Glutamatergic neuron (in vitro differentiated cells): ENCODE results near the gene HK1. TPM values are rescaled to one million over a fixed set of nuclear protein-coding genes. Genes with fewer than 3 reads are reported as not detected.

ENCODE experiments used
- DNase-seq: peaks from one replicate; pipeline ENCODE4 v3.0.0; 2022
- H3K27ac Mint-ChIP-seq: one replicate; pipeline ENCODE4 v1.8.0; 2020; ENCODE audit warnings: mild to moderate bottlenecking, mixed read lengths, inconsistent platforms; ENCODE audit not compliant: unreplicated experiment
- H3K27me3 Mint-ChIP-seq: one replicate; pipeline ENCODE4 v1.8.0; 2020; ENCODE audit warnings: mild to moderate bottlenecking, moderate library complexity, mixed read lengths, inconsistent platforms; ENCODE audit not compliant: unreplicated experiment
- H3K36me3 Mint-ChIP-seq: one replicate; pipeline ENCODE4 v1.8.0; 2020; ENCODE audit warnings: mild to moderate bottlenecking, mixed read lengths, inconsistent platforms; ENCODE audit not compliant: unreplicated experiment
- H3K4me1 Mint-ChIP-seq: one replicate; pipeline ENCODE4 v1.8.0; 2020; ENCODE audit warnings: mild to moderate bottlenecking, low read depth, mixed read lengths, inconsistent platforms; ENCODE audit not compliant: unreplicated experiment
- H3K4me3 Mint-ChIP-seq: one replicate; pipeline ENCODE4 v1.8.0; 2020; ENCODE audit warnings: mild to moderate bottlenecking, mixed read lengths, inconsistent platforms; ENCODE audit not compliant: unreplicated experiment
- H3K9me3 Mint-ChIP-seq: one replicate; pipeline ENCODE4 v1.8.0; 2020; ENCODE audit warnings: mild to moderate bottlenecking, moderate library complexity, mixed read lengths, inconsistent platforms; ENCODE audit not compliant: unreplicated experiment
- total RNA-seq: library from RNA; stranded (reverse); fragmentation: NEBNext Ultra II Directional; extraction: Animal tissue kit (Norgen Biotek cat#: 25700); gene quantifications from one replicate; pipeline ENCODE4 v1.2.1, GENCODE V29; 2021; ENCODE audit not compliant: unreplicated experiment
- TF ChIP-seq, protein P1 (sequence below): fragments of 200-600 bp; sonication (generic); IDR thresholded peaks from one replicate; pipeline ENCODE4 v1.5.0; 2021; ENCODE audit not compliant: partially characterized antibody, unreplicated experiment

Gene HK1
- total RNA-seq, 1 donor from 2014 or later, result 240 TPM

DNA sequence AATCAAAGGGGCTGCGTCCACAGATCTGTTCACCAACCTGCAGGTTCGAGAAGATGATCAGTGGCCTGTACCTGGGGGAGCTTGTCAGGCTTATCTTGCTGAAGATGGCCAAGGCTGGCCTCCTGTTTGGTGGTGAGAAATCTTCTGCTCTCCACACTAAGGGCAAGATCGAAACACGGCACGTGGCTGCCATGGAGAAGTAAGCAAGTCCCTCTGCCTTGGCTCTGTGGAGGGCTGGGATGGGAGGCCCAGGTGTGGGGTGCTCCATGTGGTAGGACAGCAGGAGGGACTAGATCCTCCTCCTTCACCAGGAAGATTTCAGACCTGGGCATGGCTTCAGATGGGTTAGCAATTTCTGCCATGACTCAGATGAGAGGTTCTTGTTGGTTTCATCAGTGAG, 32.3 kb upstream of the HK1 start:
- Mint-ChIP-seq H3K27me3 (peaks cover 8% of the 10 kb centered on the region), H3K27ac (no peak overlapping the region), H3K4me1 (peaks cover 10% of the 10 kb centered on the region), H3K9me3 (peaks cover 4% of the 10 kb centered on the region), H3K4me3 (no peak overlapping the region), H3K36me3 (no peaks in the 10 kb centered on the region)
- TF ChIP-seq, protein P1, sequence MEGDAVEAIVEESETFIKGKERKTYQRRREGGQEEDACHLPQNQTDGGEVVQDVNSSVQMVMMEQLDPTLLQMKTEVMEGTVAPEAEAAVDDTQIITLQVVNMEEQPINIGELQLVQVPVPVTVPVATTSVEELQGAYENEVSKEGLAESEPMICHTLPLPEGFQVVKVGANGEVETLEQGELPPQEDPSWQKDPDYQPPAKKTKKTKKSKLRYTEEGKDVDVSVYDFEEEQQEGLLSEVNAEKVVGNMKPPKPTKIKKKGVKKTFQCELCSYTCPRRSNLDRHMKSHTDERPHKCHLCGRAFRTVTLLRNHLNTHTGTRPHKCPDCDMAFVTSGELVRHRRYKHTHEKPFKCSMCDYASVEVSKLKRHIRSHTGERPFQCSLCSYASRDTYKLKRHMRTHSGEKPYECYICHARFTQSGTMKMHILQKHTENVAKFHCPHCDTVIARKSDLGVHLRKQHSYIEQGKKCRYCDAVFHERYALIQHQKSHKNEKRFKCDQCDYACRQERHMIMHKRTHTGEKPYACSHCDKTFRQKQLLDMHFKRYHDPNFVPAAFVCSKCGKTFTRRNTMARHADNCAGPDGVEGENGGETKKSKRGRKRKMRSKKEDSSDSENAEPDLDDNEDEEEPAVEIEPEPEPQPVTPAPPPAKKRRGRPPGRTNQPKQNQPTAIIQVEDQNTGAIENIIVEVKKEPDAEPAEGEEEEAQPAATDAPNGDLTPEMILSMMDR, result no peak
- no peak for DNase-seq

DNA sequence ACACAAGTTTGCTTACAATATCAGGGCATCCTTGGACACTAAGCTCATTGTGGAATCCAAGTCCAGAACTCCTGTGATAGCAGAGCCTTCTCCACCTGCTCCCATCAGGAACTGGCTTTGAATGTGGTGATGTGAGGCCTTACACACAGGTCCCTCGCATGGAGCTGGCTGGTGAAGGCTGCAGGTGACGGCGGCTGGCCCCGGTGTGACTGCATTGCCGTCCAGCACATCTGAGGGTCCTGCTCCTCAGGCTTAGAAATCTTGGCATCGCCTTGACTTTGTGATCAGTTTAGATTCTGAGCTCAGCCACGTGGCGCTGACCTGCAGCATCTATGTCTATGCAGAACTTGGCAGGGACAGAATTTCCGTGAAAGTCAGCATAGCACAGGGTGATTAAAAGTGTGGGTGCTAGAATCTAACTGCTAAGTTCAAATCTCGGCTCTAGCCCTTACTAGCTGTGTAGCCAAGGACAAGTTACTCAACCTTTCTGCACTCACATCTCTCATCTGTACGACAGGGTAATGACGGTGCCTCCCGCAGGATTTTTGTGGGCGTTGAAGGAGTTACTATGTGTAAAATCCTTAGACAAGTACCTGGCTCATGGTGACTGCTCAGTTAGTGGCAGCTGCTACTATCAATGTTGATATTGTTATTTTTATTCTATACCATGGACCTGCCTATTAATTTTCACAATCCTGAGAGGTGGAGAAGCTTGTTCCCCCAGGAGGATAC, 31.5 kb upstream of the HK1 start:
- peaks cover 6% of the 10 kb centered on the region for H3K27me3 Mint-ChIP-seq
- H3K9me3 Mint-ChIP-seq, result peaks cover 2% of the 10 kb centered on the region
- no peaks in the 10 kb centered on the region for H3K36me3 Mint-ChIP-seq
- DNase-seq, result no peak
- peaks cover 9% of the 10 kb centered on the region for H3K4me1 Mint-ChIP-seq
- H3K27ac Mint-ChIP-seq, result no peak overlapping the region
- TF ChIP-seq, protein P1, result no peak
- no peak overlapping the region for H3K4me3 Mint-ChIP-seq

DNA sequence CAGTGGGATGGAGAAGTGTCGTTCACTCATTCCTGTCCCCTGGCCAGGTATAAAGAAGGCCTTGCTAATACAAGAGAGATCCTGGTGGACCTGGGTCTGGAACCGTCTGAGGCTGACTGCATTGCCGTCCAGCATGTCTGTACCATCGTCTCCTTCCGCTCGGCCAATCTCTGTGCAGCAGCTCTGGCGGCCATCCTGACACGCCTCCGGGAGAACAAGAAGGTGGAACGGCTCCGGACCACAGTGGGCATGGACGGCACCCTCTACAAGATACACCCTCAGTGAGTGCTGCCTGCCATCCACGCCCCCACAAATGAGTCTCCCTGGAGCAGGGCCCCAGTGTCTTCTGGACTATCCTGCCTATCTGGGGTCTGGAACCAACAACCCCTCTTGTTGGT, 31.0 kb upstream of the HK1 start:
- Mint-ChIP-seq H3K9me3 (peaks cover 2% of the 10 kb centered on the region), H3K4me1 (peaks cover 9% of the 10 kb centered on the region), H3K36me3 (no peaks in the 10 kb centered on the region), H3K27me3 (peaks cover 6% of the 10 kb centered on the region), H3K27ac (no peak overlapping the region), H3K4me3 (no peak overlapping the region)
- TF ChIP-seq, protein P1, result no peak
- no peak for DNase-seq

DNA sequence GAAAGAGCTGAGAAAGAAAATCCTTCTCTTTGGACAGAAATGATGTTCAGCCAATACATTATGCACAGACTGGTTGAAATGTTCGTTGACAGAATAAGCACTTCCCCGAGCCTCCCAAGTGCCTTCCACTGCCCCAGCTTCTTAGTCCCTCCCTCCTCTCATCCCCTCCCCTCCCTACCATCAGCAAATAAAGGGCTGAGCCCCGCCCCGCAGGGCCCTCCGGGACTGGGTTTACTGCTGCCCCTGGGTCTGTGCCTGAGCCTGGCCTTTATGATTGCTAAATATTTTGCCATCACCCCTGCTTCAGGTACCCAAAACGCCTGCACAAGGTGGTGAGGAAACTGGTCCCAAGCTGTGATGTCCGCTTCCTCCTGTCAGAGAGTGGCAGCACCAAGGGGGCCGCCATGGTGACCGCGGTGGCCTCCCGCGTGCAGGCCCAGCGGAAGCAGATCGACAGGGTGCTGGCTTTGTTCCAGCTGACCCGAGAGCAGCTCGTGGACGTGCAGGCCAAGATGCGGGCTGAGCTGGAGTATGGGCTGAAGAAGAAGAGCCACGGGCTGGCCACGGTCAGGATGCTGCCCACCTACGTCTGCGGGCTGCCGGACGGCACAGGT, 30.1 kb upstream of the HK1 start:
- Mint-ChIP-seq H3K27me3 (peaks cover 4% of the 10 kb centered on the region), H3K4me1 (no peaks in the 10 kb centered on the region)

More for the DNA sequence above, 30.1 kb upstream of the HK1 start:
- TF ChIP-seq, protein P1, result no peak
- Mint-ChIP-seq H3K4me3 (no peak overlapping the region), H3K9me3 (peaks cover 2% of the 10 kb centered on the region), H3K27ac (no peak overlapping the region), H3K36me3 (no peaks in the 10 kb centered on the region)
- no peak for DNase-seq
